Activated CD8-positive, alpha-beta T cell treated with anti-CD3 and anti-CD28 coated beads for 36 hours (primary cell): ENCODE results near the gene NDST4. TPM values are rescaled to one million over a fixed set of nuclear protein-coding genes. Genes with fewer than 3 reads are reported as not detected.

ENCODE experiments used
- ATAC-seq: fragments of 200-7000 bp; cut with Tn5 transposase; one replicate; pipeline ENCODE4 v1.10.0; 2021; ENCODE audit warnings: mild to moderate bottlenecking, moderate library complexity
- CTCF ChIA-PET: fragments of 350-600 bp; sonication (Branson Sonifier 250); formaldehyde crosslinking; loops from one replicate; lab custom pipeline; 2021; ENCODE audit warnings: antibody characterized with exemption; lab: Charles Lee
- POLR2A ChIA-PET: fragments of 350-600 bp; sonication (Branson Sonifier 250); formaldehyde crosslinking; loops from one replicate; lab custom pipeline; 2021; ENCODE audit warnings: antibody characterized with exemption; lab: Charles Lee
- DNase-seq: peaks from one replicate; pipeline ENCODE4 v3.0.0-alpha.2; 2020
- H3K27ac Mint-ChIP-seq: one replicate; pipeline ENCODE4 v1.8.0; 2021; ENCODE audit warnings: mild to moderate bottlenecking, mixed read lengths
- H3K27me3 Mint-ChIP-seq: one replicate; pipeline ENCODE4 v1.8.0; 2021; ENCODE audit warnings: mixed read lengths
- H3K36me3 Mint-ChIP-seq: one replicate; pipeline ENCODE4 v1.8.0; 2021; ENCODE audit warnings: low read depth, mixed read lengths
- H3K4me1 Mint-ChIP-seq: one replicate; pipeline ENCODE4 v1.8.0; 2021; ENCODE audit warnings: low read depth, mixed read lengths
- H3K4me3 Mint-ChIP-seq: one replicate; pipeline ENCODE4 v1.8.0; 2021; ENCODE audit warnings: mild to moderate bottlenecking, moderate library complexity, mixed read lengths
- H3K9me3 Mint-ChIP-seq: one replicate; pipeline ENCODE4 v1.8.0; 2021; ENCODE audit warnings: mixed read lengths
- intact Hi-C: fragments of 100-400 bp; cut with micrococcal nuclease; formaldehyde crosslinking; loops from one replicate; pipeline ENCODE4 v1.10.0; 2022
- total RNA-seq, 2 experiments: library from RNA; stranded (reverse); gene quantifications; one replicate each; pipeline ENCODE4 v1.2.3, GENCODE V29; 2021
- TF ChIP-seq, protein P1 (sequence below): fragments of 200-600 bp; IDR thresholded peaks from one replicate; pipeline ENCODE4 v1.8.0; 2022; ENCODE audit warnings: antibody characterized with exemption, mild to moderate bottlenecking

The NDST4 gene
- total RNA-seq, 2 experiments from 2014 or later: not detected

DNA sequence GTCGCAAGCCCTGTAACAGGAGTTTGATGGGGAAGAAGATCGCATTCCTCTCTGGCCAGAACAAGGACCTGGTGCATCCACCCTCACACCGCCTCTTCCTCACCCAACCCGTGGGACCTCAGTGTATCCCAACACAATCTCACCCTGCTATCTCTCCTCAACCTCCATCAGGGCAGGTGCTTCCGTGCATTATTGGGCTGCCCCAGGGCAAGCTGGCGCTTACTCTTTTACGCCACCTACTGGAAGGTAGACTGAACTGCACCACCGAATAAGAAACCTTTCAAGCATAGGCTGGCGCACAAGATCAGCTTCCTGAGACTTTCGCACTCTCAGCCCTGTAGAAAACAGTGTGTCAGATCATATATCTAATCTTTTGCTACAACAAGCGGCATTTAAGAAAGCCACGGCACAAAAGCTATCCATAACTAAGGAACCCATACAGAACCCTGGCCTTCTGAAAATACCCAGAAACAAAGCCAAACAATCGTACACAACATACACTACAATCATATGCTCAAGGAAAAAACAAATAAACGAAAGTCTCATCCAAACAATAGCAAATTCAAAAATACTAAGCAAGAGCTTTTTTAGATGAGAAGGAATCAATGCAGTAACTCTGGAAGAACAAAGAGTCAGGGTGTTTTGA, 305.5 kb downstream of the NDST4 start:
- intact Hi-C loops: no loop called here
- no peaks in the 10 kb centered on the region for H3K36me3 Mint-ChIP-seq
- no peak overlapping the region for H3K27ac Mint-ChIP-seq
- no peak overlapping the region for H3K4me3 Mint-ChIP-seq
- CTCF ChIA-PET: interaction anchor here (0.7 to 1.7 kb wide), 15 partner anchors 8 to 419 kb away, joined by 3 to 7 read pairs (median 3); no protein-coding TSS in a partner anchor
- POLR2A ChIA-PET: no interaction called here
- TF ChIP-seq, protein P1, sequence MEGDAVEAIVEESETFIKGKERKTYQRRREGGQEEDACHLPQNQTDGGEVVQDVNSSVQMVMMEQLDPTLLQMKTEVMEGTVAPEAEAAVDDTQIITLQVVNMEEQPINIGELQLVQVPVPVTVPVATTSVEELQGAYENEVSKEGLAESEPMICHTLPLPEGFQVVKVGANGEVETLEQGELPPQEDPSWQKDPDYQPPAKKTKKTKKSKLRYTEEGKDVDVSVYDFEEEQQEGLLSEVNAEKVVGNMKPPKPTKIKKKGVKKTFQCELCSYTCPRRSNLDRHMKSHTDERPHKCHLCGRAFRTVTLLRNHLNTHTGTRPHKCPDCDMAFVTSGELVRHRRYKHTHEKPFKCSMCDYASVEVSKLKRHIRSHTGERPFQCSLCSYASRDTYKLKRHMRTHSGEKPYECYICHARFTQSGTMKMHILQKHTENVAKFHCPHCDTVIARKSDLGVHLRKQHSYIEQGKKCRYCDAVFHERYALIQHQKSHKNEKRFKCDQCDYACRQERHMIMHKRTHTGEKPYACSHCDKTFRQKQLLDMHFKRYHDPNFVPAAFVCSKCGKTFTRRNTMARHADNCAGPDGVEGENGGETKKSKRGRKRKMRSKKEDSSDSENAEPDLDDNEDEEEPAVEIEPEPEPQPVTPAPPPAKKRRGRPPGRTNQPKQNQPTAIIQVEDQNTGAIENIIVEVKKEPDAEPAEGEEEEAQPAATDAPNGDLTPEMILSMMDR: peak; percentile 86
- peaks cover 4% of the 10 kb centered on the region for H3K27me3 Mint-ChIP-seq
- H3K4me1 Mint-ChIP-seq: no peaks in the 10 kb centered on the region
- H3K9me3 Mint-ChIP-seq: no peaks in the 10 kb centered on the region
- DNase-seq (peak; percentile 34), ATAC-seq (peak; percentile 96)

DNA sequence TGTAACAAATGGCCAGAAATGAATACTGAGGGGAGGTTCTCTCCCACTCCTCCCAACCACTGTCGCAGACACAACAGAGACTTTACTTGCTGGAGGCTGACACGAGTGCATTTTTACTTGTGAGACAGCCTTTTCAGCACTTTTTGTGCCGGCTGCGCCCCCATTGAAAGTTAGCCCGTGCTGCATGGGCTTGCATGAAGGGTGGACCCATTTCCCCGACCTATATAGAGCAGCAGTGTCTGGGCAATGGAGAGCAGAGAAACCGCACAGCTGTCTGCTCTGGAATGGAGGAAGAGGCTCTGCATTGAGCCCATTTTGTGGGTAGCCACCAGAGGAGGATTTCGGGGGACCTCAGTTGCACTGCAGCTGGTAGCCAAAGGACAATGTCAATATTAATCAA, 306.1 kb downstream of the NDST4 start:
- TF ChIP-seq, protein P1: no peak
- ChIA-PET POLR2A (no interaction called here), CTCF (interaction anchor here (1.1 to 1.7 kb wide), 10 partner anchors 8 to 419 kb away, joined by 3 to 7 read pairs (median 4); no protein-coding TSS in a partner anchor)
- DNase-seq (no peak), ATAC-seq (no peak)
- no peak overlapping the region for H3K4me3 Mint-ChIP-seq
- peaks cover 4% of the 10 kb centered on the region for H3K27me3 Mint-ChIP-seq
- no peaks in the 10 kb centered on the region for H3K9me3 Mint-ChIP-seq
- no peaks in the 10 kb centered on the region for H3K4me1 Mint-ChIP-seq
- no peaks in the 10 kb centered on the region for H3K36me3 Mint-ChIP-seq
- no peak overlapping the region for H3K27ac Mint-ChIP-seq
- intact Hi-C loops: no loop called here

DNA sequence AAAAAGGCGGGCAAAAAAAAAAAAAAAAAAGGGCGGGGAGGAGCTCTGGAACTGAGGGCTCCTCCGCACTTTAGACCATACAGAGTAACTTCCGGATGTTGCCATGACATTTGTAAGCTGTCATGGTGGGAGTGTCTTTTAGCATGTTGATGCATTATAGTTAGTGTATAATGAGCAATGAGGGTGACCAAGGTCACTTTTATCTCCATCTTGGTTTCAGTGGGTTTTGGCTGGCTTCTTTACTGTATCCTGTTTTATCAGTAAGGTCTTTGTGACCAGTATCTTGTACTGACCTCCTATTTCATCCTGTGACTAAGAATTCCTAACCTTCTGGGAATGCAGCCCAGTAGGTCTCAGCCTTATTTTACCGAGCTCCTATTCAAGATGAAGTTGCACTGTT, 321.4 kb downstream of the NDST4 start:
- Mint-ChIP-seq H3K36me3 (no peaks in the 10 kb centered on the region), H3K9me3 (no peaks in the 10 kb centered on the region), H3K4me3 (no peak overlapping the region), H3K4me1 (no peaks in the 10 kb centered on the region), H3K27ac (no peak overlapping the region), H3K27me3 (peaks cover 3% of the 10 kb centered on the region)
- DNase-seq (no peak), ATAC-seq (no peak)
- ChIA-PET CTCF (interaction anchor here (1.0 kb wide), 1 partner anchor 16 kb away, joined by 3 read pairs; no protein-coding TSS in a partner anchor), POLR2A (interaction anchor here (0.8 kb wide), 1 partner anchor 130 kb away, joined by 4 read pairs; no protein-coding TSS in a partner anchor)
- TF ChIP-seq, protein P1: no peak
- intact Hi-C loops: no loop called here

DNA sequence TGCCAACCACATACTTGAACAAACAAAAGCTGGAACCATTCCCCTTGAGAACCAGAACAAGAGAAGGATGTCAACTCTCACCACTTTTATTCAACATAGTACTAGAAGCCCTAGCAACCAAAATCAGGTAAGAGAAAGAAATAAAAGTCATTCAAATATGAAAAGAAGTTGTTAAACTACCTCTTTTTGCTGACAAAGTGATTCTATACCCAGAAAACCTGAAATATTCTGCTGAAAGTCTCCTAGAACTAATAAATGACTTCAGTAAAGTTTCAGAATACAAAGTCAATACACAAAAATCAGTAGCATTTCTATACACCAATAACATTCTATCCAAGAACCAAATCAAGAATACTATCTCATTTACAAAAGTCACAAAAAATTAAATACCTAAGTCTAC, 327.9 kb downstream of the NDST4 start:
- peaks cover 7% of the 10 kb centered on the region for H3K27me3 Mint-ChIP-seq
- no peaks in the 10 kb centered on the region for H3K9me3 Mint-ChIP-seq
- intact Hi-C loops: no loop called here
- H3K27ac Mint-ChIP-seq: no peak overlapping the region
- ChIA-PET POLR2A (no interaction called here), CTCF (no interaction called here)
- H3K36me3 Mint-ChIP-seq: no peaks in the 10 kb centered on the region
- no peaks in the 10 kb centered on the region for H3K4me1 Mint-ChIP-seq
- TF ChIP-seq, protein P1: no peak
- ATAC-seq (no peak), DNase-seq (no peak)
- no peak overlapping the region for H3K4me3 Mint-ChIP-seq

DNA sequence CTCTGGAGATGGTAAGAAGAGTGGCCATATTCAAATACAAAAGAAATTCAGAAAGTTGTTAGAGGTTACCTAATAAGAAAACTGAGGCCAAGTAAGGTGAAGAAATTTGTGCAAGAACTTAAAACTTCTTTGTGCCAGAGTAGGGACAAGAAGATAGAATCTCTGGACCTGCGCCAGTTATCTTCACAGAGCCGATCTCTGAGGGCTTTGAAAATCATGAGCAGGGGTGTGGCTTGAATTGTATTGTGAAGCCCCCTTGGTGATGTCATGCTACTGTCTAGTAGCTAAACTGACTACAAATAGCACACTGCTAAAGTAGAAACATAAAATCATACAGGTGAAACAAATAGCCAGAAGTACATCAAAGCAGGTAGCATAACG, 330.2 kb downstream of the NDST4 start:
- Mint-ChIP-seq H3K4me1 (no peaks in the 10 kb centered on the region), H3K27ac (no peak overlapping the region), H3K9me3 (no peaks in the 10 kb centered on the region), H3K36me3 (no peaks in the 10 kb centered on the region), H3K4me3 (no peak overlapping the region), H3K27me3 (peaks cover 7% of the 10 kb centered on the region)
- ATAC-seq (no peak), DNase-seq (no peak)
- TF ChIP-seq, protein P1: no peak
- intact Hi-C loops: no loop called here
- CTCF ChIA-PET: no interaction called here
- POLR2A ChIA-PET: no interaction called here
